ENCODE data around the gene FOXD2.

The FOXD2 gene

GRCh38 chr1:47393141-47393540, 44.7 kb upstream of the FOXD2 start:
- H3K9me3 ChIP-seq (ENCODE audit: control insufficient read depth, insufficient read depth, low read depth, low read length) = no peaks in the 10 kb centered on the region
- H3K4me1 ChIP-seq (ENCODE audit: control insufficient read depth, insufficient read depth, low read length) = no peaks in the 10 kb centered on the region
- H3K27ac ChIP-seq (ENCODE audit: extremely low read depth, low read depth, low read length) = no peak overlapping the region
- no peaks in the 10 kb centered on the region for H3K36me3 ChIP-seq (ENCODE audit: control insufficient read depth in 2 of 2, insufficient read depth in 1 of 2, low read length in 2 of 2)
- TF ChIP-seq ZSCAN30 (tag by site-specific recombination; IDR thresholded peaks at IDR 0.05) (no peak), KLF8 (tag by site-specific recombination; IDR thresholded peaks at IDR 0.05) (no peak), ZNF157 (tag by site-specific recombination; IDR thresholded peaks at IDR 0.05) (no peak), ZNF155 (tag by site-specific recombination; IDR thresholded peaks at IDR 0.05) (no peak), ZNF175 (tag by site-specific recombination; IDR thresholded peaks at IDR 0.05) (no peak), INSM2 (tag by site-specific recombination; IDR thresholded peaks at IDR 0.05) (no peak), ZNF501 (tag by site-specific recombination; IDR thresholded peaks at IDR 0.05) (no peak), ZNF596 (tag by site-specific recombination; IDR thresholded peaks at IDR 0.05) (no peak), ZNF404 (tag by site-specific recombination; IDR thresholded peaks at IDR 0.05) (no peak), ZFP37 (tag by site-specific recombination; IDR thresholded peaks at IDR 0.05) (no peak), ZNF843 (tag by site-specific recombination; IDR thresholded peaks at IDR 0.05) (no peak), ZBTB48 (tag by site-specific recombination; IDR thresholded peaks at IDR 0.05) (no peak), ZNF768 (tag by site-specific recombination; IDR thresholded peaks at IDR 0.05) (no peak), ZNF530 (tag by site-specific recombination; IDR thresholded peaks at IDR 0.05; ENCODE audit: low read depth) (no peak), ZNF707 (tag by site-specific recombination; IDR thresholded peaks at IDR 0.05) (no peak), ZBTB10 (tag by site-specific recombination; IDR thresholded peaks at IDR 0.05) (no peak)
- no peak overlapping the region for H3K4me3 ChIP-seq (ENCODE audit: low read depth, low read length)
- ChIA-PET CTCF (interaction anchor here (0.6 to 8.1 kb wide), 4 partner anchors 30 to 773 kb away, joined by 3 to 151 read pairs (median 4); no protein-coding TSS in a partner anchor), POLR2A (no interaction called here)

DNA sequence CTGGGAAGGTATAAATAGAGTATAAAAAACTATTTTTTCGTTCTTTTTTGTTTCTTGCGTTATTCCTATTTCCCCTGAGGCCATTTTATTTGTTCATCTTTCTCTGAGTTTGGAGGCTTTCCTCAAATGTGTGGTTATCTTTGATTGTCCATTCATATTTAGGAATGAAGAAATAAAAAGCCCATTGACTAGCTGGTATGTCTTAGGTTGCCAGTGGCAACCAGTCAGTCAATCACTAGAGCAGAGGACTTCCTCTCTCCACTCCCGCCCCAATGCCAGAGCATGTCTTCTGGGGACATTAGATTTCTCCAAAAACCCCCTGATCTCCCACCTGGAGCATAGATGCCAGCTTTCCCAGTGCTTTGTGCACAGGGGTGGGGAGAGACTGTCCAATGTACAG, 42.4 kb upstream of the FOXD2 start:
- Histone ChIP-seq H3K27ac (ENCODE audit: extremely low read depth, low read depth, low read length) (no peak overlapping the region), H3K36me3 (ENCODE audit: control insufficient read depth in 2 of 2, insufficient read depth in 1 of 2, low read length in 2 of 2) (no peaks in the 10 kb centered on the region), H3K4me3 (ENCODE audit: low read depth, low read length) (no peak overlapping the region), H3K9me3 (ENCODE audit: control insufficient read depth, insufficient read depth, low read depth, low read length) (no peaks in the 10 kb centered on the region), H3K4me1 (ENCODE audit: control insufficient read depth, insufficient read depth, low read length) (no peaks in the 10 kb centered on the region)
- POLR2A ChIA-PET = no interaction called here
- CTCF ChIA-PET = interaction anchor here (0.6 to 3.1 kb wide), 7 partner anchors 29 to 1959 kb away, joined by 3 to 13 read pairs (median 4); no protein-coding TSS in a partner anchor
- TF ChIP-seq ZNF621 (tag by site-specific recombination; IDR thresholded peaks at IDR 0.05) (no peak), ZNF623 (tag by site-specific recombination; IDR thresholded peaks at IDR 0.05) (no peak), ZSCAN16 (tag by site-specific recombination; IDR thresholded peaks at IDR 0.05) (no peak), ZNF132 (tag by site-specific recombination; IDR thresholded peaks at IDR 0.05; ENCODE audit: borderline replicate concordance) (no peak), ZNF837 (tag by site-specific recombination; IDR thresholded peaks at IDR 0.05) (no peak), ZBTB1 (tag by site-specific recombination; IDR thresholded peaks at IDR 0.05) (no peak), ZNF747 (tag by site-specific recombination; IDR thresholded peaks at IDR 0.05) (no peak), ZXDB (tag by site-specific recombination; IDR thresholded peaks at IDR 0.05) (no peak), OSR2 (tag by site-specific recombination; IDR thresholded peaks at IDR 0.05) (no peak), ZNF596 (tag by site-specific recombination; IDR thresholded peaks at IDR 0.05) (no peak), ZNF37A (tag by site-specific recombination; IDR thresholded peaks at IDR 0.05) (no peak), ZNF174 (tag by site-specific recombination; IDR thresholded peaks at IDR 0.05) (no peak), ZNF18 (tag by site-specific recombination; IDR thresholded peaks at IDR 0.05) (no peak)
- TF ChIP-seq, protein P1, sequence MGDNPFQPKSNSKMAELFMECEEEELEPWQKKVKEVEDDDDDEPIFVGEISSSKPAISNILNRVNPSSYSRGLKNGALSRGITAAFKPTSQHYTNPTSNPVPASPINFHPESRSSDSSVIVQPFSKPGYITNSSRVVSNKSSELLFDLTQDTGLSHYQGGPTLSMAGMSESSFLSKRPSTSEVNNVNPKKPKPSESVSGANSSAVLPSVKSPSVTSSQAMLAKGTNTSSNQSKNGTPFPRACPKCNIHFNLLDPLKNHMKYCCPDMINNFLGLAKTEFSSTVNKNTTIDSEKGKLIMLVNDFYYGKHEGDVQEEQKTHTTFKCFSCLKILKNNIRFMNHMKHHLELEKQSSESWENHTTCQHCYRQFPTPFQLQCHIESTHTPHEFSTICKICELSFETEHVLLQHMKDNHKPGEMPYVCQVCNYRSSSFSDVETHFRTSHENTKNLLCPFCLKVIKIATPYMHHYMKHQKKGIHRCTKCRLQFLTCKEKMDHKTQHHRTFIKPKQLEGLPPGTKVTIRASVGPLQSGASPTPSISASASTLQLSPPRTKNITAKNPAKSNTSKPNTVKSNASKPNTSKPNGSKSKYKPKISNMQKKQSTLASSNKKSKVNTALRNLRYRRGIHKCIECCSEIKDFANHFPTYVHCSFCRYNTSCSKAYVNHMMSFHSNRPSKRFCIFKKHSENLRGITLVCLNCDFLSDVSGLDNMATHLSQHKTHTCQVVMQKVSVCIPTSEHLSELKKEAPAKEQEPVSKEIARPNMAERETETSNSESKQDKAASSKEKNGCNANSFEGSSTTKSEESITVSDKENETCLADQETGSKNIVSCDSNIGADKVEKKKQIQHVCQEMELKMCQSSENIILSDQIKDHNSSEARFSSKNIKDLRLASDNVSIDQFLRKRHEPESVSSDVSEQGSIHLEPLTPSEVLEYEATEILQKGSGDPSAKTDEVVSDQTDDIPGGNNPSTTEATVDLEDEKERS (tag by site-specific recombination; IDR thresholded peaks at IDR 0.05) = no peak
